Neural crest cell (in vitro differentiated cells): Measurements from ENCODE around the gene DGCR8. TPM values are rescaled to one million over a fixed set of nuclear protein-coding genes. Genes with fewer than 3 reads are reported as not detected.
A peak's percentile ranks its signal among the peaks of the same experiment; 100 is the strongest.

Source experiments
- DNase-seq: peaks from one replicate; pipeline ENCODE4 v3.0.0; 2021; ENCODE audit warnings: low read depth, mixed read lengths, low spot score
- H3K27ac Mint-ChIP-seq: one replicate; pipeline ENCODE4 v1.8.0; 2021; ENCODE audit warnings: mild to moderate bottlenecking, mixed read lengths; ENCODE audit not compliant: unreplicated experiment
- H3K27me3 Mint-ChIP-seq: 2 replicates; pipeline ENCODE4 v1.8.0; 2021; ENCODE audit warnings: low read depth, mild to moderate bottlenecking, mixed read lengths
- H3K36me3 Mint-ChIP-seq: 2 replicates; pipeline ENCODE4 v1.8.0; 2021; ENCODE audit warnings: low read depth, mild to moderate bottlenecking, mixed read lengths
- H3K4me1 Mint-ChIP-seq: 2 replicates; pipeline ENCODE4 v1.8.0; 2021; ENCODE audit warnings: mixed read lengths
- H3K4me3 Mint-ChIP-seq: one replicate; pipeline ENCODE4 v1.8.0; 2021; ENCODE audit warnings: mild to moderate bottlenecking, mixed read lengths
- H3K9me3 Mint-ChIP-seq: 2 replicates; pipeline ENCODE4 v1.8.0; 2021; ENCODE audit warnings: mixed read lengths
- total RNA-seq: library from RNA; stranded (reverse); gene quantifications from 2 replicates; pipeline ENCODE4 v1.2.1, GENCODE V29; 2021
- TF ChIP-seq, protein P1 (sequence below): fragments of 200-600 bp; sonication (generic); conservative IDR thresholded peaks from 2 replicates; pipeline ENCODE4 v1.5.0; 2021; ENCODE audit warnings: antibody characterized with exemption, mild to moderate bottlenecking

Gene DGCR8
- total RNA-seq, 1 donor from 2014 or later: 86.5 TPM

DNA sequence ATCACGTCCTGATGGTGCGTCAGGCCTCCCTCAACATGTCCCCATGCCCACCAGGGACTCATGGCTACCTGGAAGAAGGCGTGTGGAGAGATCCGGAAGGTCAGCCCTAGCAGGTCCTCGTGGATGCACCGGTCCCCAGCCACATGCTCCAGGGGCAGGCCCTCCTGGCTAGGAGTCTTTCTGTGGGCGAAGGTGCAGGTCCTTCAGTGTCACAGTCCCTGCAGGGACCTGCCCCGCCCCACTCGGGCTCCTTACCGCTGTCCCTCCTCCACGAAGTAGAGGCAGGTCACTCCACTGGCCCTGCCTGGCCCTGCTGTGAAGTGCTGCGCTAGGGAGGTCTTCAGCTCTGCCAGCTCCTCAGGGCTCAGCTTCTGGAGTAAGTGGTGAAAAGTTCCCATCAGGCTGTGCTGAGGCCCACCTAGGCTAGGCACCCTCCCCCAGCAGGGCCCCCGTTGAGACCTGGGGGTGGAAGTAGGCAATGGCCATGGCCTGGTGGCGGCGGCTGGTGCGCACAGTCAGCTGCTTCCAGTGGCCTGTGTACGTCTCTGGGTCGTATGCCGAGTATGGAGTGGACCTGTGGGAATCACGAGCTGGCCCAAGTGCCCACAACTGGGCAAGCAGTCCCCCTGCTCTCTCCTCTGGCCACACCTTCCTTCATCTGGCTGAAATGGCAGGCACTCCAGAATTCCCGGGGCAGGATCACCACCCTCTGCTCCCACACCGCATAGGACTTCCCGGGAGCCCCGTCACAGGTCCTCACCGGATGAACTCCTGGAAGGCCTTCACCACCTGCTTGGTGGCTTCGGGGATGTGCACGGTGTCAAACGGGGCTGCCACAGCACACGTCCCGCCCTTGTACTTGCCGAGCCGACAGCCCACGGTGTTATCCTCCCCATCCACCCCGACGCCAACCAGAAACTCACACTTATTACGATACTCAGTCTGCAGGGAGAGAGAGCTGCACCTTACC lies 34.8 kb downstream of the DGCR8 start:
- Mint-ChIP-seq H3K27ac (peak overlapping the region; percentile 89), H3K36me3 (peaks cover 20% of the 10 kb centered on the region), H3K27me3 (peaks cover 12% of the 10 kb centered on the region), H3K4me1 (peaks cover 30% of the 10 kb centered on the region), H3K4me3 (peak overlapping the region; percentile 95), H3K9me3 (no peaks in the 10 kb centered on the region)
- TF ChIP-seq, protein P1, sequence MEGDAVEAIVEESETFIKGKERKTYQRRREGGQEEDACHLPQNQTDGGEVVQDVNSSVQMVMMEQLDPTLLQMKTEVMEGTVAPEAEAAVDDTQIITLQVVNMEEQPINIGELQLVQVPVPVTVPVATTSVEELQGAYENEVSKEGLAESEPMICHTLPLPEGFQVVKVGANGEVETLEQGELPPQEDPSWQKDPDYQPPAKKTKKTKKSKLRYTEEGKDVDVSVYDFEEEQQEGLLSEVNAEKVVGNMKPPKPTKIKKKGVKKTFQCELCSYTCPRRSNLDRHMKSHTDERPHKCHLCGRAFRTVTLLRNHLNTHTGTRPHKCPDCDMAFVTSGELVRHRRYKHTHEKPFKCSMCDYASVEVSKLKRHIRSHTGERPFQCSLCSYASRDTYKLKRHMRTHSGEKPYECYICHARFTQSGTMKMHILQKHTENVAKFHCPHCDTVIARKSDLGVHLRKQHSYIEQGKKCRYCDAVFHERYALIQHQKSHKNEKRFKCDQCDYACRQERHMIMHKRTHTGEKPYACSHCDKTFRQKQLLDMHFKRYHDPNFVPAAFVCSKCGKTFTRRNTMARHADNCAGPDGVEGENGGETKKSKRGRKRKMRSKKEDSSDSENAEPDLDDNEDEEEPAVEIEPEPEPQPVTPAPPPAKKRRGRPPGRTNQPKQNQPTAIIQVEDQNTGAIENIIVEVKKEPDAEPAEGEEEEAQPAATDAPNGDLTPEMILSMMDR: no peak
- DNase-seq: no peak

DNA sequence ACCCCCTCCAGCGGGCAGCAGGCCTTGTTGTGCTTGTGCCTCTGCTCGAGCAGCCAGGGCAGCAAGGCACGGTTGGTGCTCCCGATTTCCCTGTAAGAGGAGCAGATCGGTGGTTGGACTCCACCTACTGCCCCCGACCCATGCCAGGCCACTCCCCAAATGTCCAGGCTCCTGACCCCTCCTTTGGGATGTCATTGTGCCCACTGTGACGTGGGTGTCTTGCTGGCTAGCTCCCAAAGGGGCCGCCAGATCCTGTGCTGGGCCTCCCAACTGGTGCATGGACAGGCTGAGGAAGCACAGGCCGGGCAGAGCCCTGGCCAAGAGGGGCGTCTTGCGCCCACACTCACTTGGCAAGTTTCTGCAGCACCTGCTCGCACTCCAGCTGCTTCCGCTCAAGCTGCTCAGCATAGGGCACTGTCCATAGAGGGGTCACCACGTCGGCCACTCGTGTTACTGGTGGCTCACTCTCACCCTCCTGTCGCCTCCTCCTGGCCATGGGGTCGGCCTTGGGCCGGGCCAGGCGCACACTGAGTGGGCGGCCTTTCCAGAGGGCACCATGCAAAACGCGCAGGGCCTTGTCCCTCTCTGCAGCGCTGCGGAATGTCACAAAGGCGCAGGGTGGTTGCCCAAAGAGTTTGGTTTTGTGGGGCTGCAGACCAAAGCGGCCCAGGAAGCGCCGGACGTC lies 35.8 kb downstream of the DGCR8 start, which contains the start of gene RANBP1:
Gene RANBP1 (plus strand): TSS at position 414 of the 685 bp plus-strand sequence. CDS start 81 bp downstream, at position 495.
- H3K36me3 Mint-ChIP-seq: peaks cover 24% of the 10 kb centered on the region
- DNase-seq: no peak
- peaks cover 12% of the 10 kb centered on the region for H3K27me3 Mint-ChIP-seq

DNA sequence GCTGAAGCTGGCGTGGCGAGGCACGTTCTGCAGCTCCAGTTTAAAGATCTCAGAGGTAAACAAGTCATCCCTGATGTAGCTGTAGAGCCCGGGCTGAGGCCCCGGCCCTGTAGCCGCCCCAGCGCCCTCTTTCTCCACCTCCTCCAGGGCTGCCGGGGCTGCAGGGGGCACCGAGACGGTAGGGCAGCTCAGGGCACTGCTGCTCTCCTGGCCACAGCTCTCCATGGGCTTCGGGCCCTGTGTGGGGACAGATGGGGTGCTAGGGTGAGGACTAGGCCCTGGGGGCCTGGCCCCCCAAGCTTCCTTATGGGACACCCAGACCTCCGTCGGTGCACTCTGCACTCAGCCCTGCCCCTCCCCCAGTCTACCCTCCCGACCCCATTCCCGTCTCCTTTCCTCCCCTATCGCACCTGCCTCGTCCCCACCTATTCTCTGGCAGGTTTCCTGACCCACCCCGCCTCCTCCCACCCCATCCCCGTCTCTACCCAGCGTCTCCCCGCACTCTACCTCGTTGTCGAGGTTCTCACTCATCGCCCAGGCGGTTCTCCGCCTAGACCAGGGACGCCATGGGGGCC lies 36.4 kb downstream of the DGCR8 start:
- peaks cover 8% of the 10 kb centered on the region for H3K27me3 Mint-ChIP-seq
- H3K4me1 Mint-ChIP-seq: peaks cover 28% of the 10 kb centered on the region
- peak overlapping the region; percentile 92 for H3K27ac Mint-ChIP-seq
- no peaks in the 10 kb centered on the region for H3K9me3 Mint-ChIP-seq
- no peak for DNase-seq
- TF ChIP-seq, protein P1: no peak
- peak overlapping the region; percentile 95 for H3K4me3 Mint-ChIP-seq
- H3K36me3 Mint-ChIP-seq: peaks cover 20% of the 10 kb centered on the region

More for the DNA sequence above, 35.8 kb downstream of the DGCR8 start, which contains the start of gene RANBP1:
- H3K9me3 Mint-ChIP-seq: no peaks in the 10 kb centered on the region
- TF ChIP-seq, protein P1: no peak
- peak within 1 kb of the TSS; percentile 95 for H3K4me3 Mint-ChIP-seq
- H3K4me1 Mint-ChIP-seq: peaks cover 34% of the 10 kb centered on the region
- H3K27ac Mint-ChIP-seq: peak within 1 kb of the TSS; percentile 92

DNA sequence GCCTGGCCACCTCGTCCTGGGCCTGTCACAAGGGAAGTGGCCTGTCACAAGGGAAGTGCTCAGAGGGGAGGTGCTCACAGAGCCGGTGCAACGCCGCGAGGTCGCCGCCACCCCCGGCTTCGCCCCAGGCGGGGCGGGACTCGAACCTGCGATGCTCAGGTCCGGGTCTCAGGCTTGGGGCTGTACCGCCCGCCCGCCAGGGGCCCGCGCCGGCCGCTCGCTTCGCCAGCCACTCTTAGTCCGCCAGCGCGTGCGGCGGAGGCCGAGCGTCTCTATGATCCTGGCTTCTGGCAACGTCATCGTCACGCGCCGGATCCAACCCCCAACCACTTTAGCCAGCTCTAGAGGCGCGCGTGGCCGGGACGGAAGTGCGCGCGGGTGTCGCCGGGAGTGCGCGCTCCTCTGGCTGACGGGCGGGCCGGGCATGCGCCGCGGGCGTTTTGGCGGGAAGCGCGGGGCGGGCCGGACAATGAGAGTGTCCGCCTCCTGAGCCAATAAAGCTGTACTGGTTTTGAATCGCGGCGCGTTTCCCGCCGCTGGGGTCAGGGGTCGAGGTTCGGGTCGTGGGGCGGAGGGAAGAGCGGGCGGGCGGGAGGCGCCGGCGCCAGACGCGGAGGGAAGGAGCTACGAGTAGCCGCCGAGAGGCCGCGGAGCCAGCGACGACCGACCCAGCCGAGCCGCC lies 37.1 kb downstream of the DGCR8 start, which contains the start of gene TRMT2A:
Gene TRMT2A (minus strand): TSS at position 276 of the 682 bp plus-strand sequence. CDS start 320 bp downstream, outside the sequence.
- H3K9me3 Mint-ChIP-seq: no peaks in the 10 kb centered on the region
- H3K27ac Mint-ChIP-seq: peak within 1 kb of the TSS; percentile 92
- peak; percentile 98 for DNase-seq
- peak within 1 kb of the TSS; percentile 97 for H3K4me3 Mint-ChIP-seq
- peaks cover 8% of the 10 kb centered on the region for H3K27me3 Mint-ChIP-seq
- H3K36me3 Mint-ChIP-seq: peaks cover 19% of the 10 kb centered on the region
- TF ChIP-seq, protein P1: peak; percentile 37
- H3K4me1 Mint-ChIP-seq: peaks cover 34% of the 10 kb centered on the region
